GM12873 (cell line): ENCODE data around the gene TRAPPC5.

Experiments used
- TF ChIP-seq, protein P1 (sequence below): IDR thresholded peaks from 2 replicates; pipeline ENCODE4 v1.5.1; 2012; ENCODE audit warnings: low read depth, mild to moderate bottlenecking, moderate library complexity, low read length, control low read depth; ENCODE audit not compliant: insufficient read depth; ENCODE audit errors: missing control alignments

The TRAPPC5 gene

GRCh38 chr19:7643031-7643415, 37.6 kb upstream of the TRAPPC5 start:
- TF ChIP-seq, protein P1, sequence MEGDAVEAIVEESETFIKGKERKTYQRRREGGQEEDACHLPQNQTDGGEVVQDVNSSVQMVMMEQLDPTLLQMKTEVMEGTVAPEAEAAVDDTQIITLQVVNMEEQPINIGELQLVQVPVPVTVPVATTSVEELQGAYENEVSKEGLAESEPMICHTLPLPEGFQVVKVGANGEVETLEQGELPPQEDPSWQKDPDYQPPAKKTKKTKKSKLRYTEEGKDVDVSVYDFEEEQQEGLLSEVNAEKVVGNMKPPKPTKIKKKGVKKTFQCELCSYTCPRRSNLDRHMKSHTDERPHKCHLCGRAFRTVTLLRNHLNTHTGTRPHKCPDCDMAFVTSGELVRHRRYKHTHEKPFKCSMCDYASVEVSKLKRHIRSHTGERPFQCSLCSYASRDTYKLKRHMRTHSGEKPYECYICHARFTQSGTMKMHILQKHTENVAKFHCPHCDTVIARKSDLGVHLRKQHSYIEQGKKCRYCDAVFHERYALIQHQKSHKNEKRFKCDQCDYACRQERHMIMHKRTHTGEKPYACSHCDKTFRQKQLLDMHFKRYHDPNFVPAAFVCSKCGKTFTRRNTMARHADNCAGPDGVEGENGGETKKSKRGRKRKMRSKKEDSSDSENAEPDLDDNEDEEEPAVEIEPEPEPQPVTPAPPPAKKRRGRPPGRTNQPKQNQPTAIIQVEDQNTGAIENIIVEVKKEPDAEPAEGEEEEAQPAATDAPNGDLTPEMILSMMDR, result no peak

DNA sequence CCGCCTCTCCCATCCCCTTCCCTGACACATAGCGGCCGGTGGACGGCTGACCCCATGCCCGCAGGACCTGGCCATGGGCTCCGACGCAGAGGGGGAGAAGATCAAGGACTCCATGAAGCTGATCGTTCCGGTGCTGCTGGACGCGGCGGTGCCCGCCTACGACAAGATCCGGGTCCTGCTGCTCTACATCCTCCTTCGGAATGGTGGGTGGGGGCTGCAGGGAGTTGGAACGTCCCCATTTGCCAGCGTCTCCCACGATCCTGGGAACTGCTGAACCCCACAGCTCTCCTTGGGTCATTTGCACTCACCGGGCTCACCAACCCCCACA, 36.1 kb upstream of the TRAPPC5 start:
- TF ChIP-seq, protein P1, result no peak

- TF ChIP-seq, protein P1, result no peak
Observed at GRCh38 chr19:7645163-7645562, 35.5 kb upstream of the TRAPPC5 start.

DNA sequence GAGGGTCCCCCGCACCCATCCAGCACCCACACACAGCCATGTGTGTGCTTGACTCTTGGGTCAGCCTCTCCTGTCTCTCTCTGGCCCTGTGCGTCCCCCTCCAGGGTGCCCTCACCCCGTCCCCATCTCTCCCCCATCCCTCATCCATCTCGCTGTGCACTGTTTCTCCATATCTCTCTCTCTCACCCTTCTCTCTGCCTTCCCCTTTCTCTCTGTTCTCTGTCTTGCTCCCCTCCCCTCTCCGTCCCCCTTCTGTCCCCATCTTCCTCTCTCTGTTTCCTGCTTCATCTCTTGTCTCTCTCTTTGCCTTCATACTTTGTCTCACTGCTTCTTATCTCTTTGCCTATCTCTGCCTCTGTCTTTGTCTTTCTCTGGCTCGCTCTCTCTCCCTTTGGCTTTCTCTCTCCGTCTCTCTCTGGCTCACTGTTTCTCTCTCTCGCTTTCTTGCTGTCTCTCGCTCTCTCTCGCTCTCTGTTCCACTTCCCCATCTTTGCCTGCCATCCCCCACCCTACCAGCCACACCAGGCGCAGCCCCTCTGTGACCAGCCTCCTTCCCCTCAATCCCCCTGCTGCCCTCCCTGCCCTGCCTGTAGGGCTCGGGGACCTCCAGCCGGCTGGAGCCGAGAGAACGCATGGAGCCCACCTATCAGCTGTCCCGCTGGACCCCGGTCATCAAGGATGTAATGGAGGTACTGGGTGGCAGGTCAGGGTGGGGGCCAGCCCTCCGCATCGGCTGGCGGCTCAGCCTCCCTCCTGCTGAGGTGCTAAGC, 34.8 kb upstream of the TRAPPC5 start:
- TF ChIP-seq, protein P1, result no peak

DNA sequence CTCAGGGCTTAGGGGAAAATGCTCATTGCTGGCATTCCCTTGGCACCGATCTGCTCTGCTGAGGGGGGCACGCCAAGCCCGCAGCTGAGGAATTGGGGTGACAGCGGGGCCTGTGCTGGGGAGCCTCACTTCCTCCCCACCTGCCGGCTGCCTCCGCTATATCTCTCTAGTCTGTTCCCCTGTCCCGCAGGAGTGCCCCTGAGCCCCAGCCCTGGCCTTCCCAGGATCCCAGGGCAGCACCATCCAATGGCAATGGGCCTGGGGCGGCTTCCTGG, 34.3 kb upstream of the TRAPPC5 start:
- TF ChIP-seq, protein P1, result no peak

- TF ChIP-seq, protein P1, result no peak
Observed at GRCh38 chr19:7647156-7647555, 33.5 kb upstream of the TRAPPC5 start.

DNA sequence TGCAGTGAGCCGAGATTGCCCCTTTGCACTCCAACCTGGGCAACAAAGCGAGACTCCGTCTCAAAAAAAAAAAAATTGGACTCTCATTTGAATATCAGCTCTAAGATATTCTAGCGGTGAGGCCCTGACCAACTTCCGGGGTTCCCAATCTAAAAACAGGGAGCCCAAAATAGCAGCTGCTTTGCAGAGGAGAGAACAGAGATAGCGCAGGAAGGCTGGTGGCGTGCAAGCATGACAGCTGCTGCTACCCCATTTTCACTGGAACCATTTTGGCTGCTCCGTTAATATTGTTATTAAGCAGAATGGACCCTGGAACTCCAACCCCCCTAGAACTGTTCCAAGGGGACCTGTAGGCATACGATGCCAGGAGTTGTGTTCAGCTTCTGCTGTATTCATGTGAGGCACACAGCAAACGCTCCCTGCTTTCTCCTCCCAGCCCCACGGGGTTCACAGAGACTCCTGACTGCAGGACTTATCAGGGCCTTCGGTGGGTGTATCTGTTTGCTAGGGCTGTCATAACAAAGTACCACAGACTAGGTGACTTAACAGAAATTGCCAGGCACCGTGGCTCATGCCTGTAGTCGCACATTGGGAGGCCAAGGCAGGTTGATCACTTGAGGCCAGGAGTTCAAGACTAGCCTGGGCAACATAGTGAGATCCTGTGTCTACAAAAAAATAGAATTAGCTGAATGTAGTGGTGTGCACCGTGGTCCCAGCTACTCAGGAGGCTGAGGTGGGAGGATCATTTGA, 32.2 kb upstream of the TRAPPC5 start:
- TF ChIP-seq, protein P1, result no peak
